OCI-LY3 (cell line): ENCODE measurements around the gene GNB1.
"Not testable (repeated sequence)": the region's sequence is repeated elsewhere in the genome, so short reads cannot be mapped to it uniquely, and the experiment has no call there.

ENCODE experiments used
- CTCF ChIP-seq: fragments of 200-600, 300-600 bp; sonication (generic); IDR thresholded peaks from 2 replicates; pipeline ENCODE4 v1.5.1; 2014; ENCODE audit warnings: antibody characterized with exemption, low read length, low read depth
- EZH2phosphoT487 ChIP-seq: fragments of 200-600 bp; shearing (Covaris generic); IDR thresholded peaks from 2 replicates; pipeline ENCODE4 v1.6.1; 2018; ENCODE audit warnings: antibody characterized with exemption, mixed run types, low read depth

GRCh38 chr1:1737675-1738590, 153.0 kb downstream of the GNB1 start:
- TF ChIP-seq CTCF, EZH2phosphoT487: not testable (repeated sequence)
